Lower leg skin (tissue), 4 donors: ENCODE measurements around the gene TTYH3. TPM values are rescaled to one million over a fixed set of nuclear protein-coding genes. Genes with fewer than 3 reads are reported as not detected.

Source experiments
- DNase-seq, 2 donors: peaks; one replicate each; pipeline ENCODE4 v3.0.0-alpha.2; 2019; ENCODE audit warnings: low spot score in 2 of 2
- H3K4me3 ChIP-seq: fragments of 200-600 bp; sonication (generic); 2 replicates; pipeline ENCODE4 v1.5.1; 2017; ENCODE audit warnings: mild to moderate bottlenecking, low read depth; ENCODE audit not compliant: poor library complexity, severe bottlenecking
- CTCF ChIP-seq, 3 donors: fragments of 450-650 bp; IDR thresholded peaks; one replicate each; pipeline ENCODE4 v1.5.1; 2016; ENCODE audit warnings: antibody characterized with exemption in 3 of 3, mild to moderate bottlenecking in 3 of 3, moderate library complexity in 2 of 3
- POLR2A ChIP-seq, 2 donors: fragments of 450-650 bp; IDR thresholded peaks; one replicate each; pipeline ENCODE4 v1.6.1; 2016 to 2017; ENCODE audit warnings: antibody characterized with exemption in 2 of 2, mild to moderate bottlenecking in 1 of 2, moderate library complexity in 1 of 2
- WGBS, 2 donors: methylation state at CpG; one replicate each; pipeline ENCODE4 v1.1.5; 2018; 5-methylcytosine and 5-hydroxymethylcytosine counted together
- intact Hi-C: fragments of 100-400 bp; cut with DNase I; formaldehyde crosslinking; loops from one replicate; pipeline ENCODE4 v1.15.0; 2023; ENCODE audit warnings: low total_unique reads
- total RNA-seq, 4 donors: library from RNA; depleted of rRNA; stranded (reverse); fragments of >200 nt; gene quantifications; one replicate each; pipeline ENCODE4 v1.1.0, GENCODE V29; 2016

TTYH3 gene
- total RNA-seq, 4 donors from 2014 or later = 7.9 to 18.0 (median 13.9) TPM

DNA sequence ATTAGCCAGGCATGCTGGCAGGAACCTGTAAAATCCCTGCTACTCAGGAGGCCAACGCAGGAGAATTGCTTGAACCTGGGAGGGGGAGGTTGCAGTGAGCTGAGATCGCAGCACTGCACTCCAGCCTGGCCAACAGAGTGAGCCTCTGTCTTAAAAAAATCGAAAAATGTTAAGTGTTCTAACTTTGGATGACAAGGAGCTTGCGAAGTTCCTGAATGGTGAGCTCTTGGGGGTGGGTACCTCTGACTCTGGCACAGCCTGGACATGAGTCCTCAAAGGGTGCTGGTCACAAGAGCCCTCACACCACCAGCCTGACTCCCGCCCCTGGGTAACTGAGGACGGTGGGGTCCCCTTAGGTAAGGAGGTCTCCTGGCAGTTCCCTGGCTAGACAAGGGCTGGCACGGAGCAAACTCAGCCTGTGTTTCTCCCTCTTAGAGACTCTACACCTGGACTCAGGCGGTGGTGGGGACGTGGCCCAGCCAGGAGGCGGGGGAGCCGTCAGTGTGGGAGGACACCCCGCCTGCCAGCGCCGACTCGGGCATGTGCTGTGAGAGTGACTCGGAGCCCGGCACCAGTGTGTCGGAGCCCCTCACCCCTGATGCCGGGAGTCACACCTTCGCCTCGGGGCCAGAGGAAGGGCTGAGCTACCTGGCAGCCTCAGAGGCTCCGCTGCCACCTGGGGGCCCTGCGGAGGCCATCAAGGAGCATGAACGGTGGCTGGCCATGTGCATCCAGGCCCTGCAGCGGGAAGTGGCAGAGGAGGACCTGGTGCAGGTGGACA lies 80.3 kb downstream of the TTYH3 start:
- intact Hi-C loops = no loop called here
- no peak overlapping the region for H3K4me3 ChIP-seq
- no peak for DNase-seq
- TF ChIP-seq POLR2A (IDR thresholded peaks at IDR 0.05) (no peak), CTCF (IDR thresholded peaks at IDR 0.05) (no peak)
- 72 to 77% methylated on average over 20 to 25 of the region's 25 CpGs for WGBS, 2 donors

DNA sequence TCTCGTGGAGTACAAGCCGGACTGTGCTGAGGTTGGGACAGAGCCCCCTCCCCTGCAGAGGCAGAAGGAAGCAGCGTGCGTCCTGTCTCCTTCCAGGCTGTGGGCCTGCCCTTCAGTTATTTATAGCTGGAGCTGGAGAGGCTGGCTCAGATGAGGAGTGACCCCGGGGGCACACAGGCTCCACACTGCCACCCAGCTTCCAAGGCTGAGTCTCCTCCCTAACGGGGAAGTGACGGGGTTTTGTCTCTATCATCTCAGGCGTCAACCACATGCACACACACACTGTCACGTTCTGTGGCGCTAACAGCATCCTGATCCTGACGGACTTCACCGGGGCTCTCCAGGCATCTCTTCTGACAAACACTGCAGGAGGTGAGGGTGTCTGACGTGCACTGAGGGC lies 81.6 kb downstream of the TTYH3 start:
- no peak overlapping the region for H3K4me3 ChIP-seq
- WGBS, 2 donors = 53 to 64% methylated on average over 13 of the region's 13 CpGs
- DNase-seq = no peak
- TF ChIP-seq CTCF (IDR thresholded peaks at IDR 0.05) (no peak), POLR2A (IDR thresholded peaks at IDR 0.05) (no peak)
- intact Hi-C loops = no loop called here

GRCh38 chr7:2713978-2714377 lies 82.2 kb downstream of the TTYH3 start:
- 72 to 83% methylated on average over 12 of the region's 12 CpGs for WGBS, 2 donors
- TF ChIP-seq CTCF (IDR thresholded peaks at IDR 0.05) (no peak), POLR2A (IDR thresholded peaks at IDR 0.05) (no peak)

More at GRCh38 chr7:2713978-2714377, 82.2 kb downstream of the TTYH3 start:
- no peak for DNase-seq
- H3K4me3 ChIP-seq = no peak overlapping the region
- intact Hi-C loops = no loop called here

Other genes with a start within 250 kb of the TTYH3 start
- 10 to 100 TPM; 23.7 to 34.3 (median 26.8) TPM for gene CHST12, start 228.4 kb upstream of the TTYH3 start, total RNA-seq
- not detected for gene GRIFIN, start 155.6 kb upstream of the TTYH3 start, total RNA-seq
- 100 to 1,000 TPM; 104 to 169 (median 139) TPM for gene LFNG, start 112.2 kb upstream of the TTYH3 start, total RNA-seq
- 10 to 100 TPM; 40.5 to 88.4 (median 60.6) TPM for gene BRAT1, start 76.5 kb upstream of the TTYH3 start, total RNA-seq
- 10 to 100 TPM; 10.5 to 18.6 (median 12.8) TPM for gene IQCE, start 73.0 kb upstream of the TTYH3 start, total RNA-seq
- gene AMZ1, start 56.2 kb downstream of the TTYH3 start, total RNA-seq = under 1 TPM in 2 of 4 donors, not detected in 2; 0.19 to 0.27 TPM
- gene GNA12, start 212.3 kb downstream of the TTYH3 start, total RNA-seq = 10 to 100 TPM in 2 of 4 donors, 1 to 10 TPM in 2; 4.6 to 14.0 (median 8.9) TPM